Parathyroid adenoma (tissue), 2 donors: Measurements from ENCODE around the gene PSD4.
"Not testable (repeated sequence)": the region's sequence is repeated elsewhere in the genome, so short reads cannot be mapped to it uniquely, and the experiment has no call there.

Source experiments
- H2AFZ ChIP-seq: fragments of 300-600 bp; sonication (generic); one replicate; pipeline ENCODE4 v1.7.0; 2017; ENCODE audit warnings: antibody characterized with exemption, mild to moderate bottlenecking
- H3K27ac ChIP-seq: fragments of 300-600 bp; sonication (generic); one replicate; pipeline ENCODE4 v1.7.0; 2017
- H3K27me3 ChIP-seq: fragments of 300-600 bp; sonication (generic); one replicate; pipeline ENCODE4 v1.7.0; 2017; ENCODE audit warnings: low read length; ENCODE audit not compliant: control insufficient read depth, insufficient read depth
- H3K36me3 ChIP-seq: fragments of 300-600 bp; sonication (generic); one replicate; pipeline ENCODE4 v1.7.0; 2017; ENCODE audit warnings: low read length; ENCODE audit not compliant: control insufficient read depth, insufficient read depth
- H3K4me1 ChIP-seq: fragments of 300-600 bp; sonication (generic); one replicate; pipeline ENCODE4 v1.7.0; 2017; ENCODE audit warnings: control low read depth
- H3K4me2 ChIP-seq: fragments of 300-600 bp; sonication (generic); one replicate; pipeline ENCODE4 v1.7.0; 2017; ENCODE audit warnings: low read length
- H3K4me3 ChIP-seq: fragments of 300-600 bp; sonication (generic); one replicate; pipeline ENCODE4 v1.7.0; 2017; ENCODE audit warnings: low read depth, low read length
- H3K79me2 ChIP-seq: fragments of 300-600 bp; sonication (generic); one replicate; pipeline ENCODE4 v1.7.0; 2017; ENCODE audit warnings: control low read depth
- H3K9ac ChIP-seq: fragments of 300-600 bp; sonication (generic); one replicate; pipeline ENCODE4 v1.7.0; 2017; ENCODE audit warnings: mild to moderate bottlenecking
- H3K9me3 ChIP-seq: fragments of 300-600 bp; sonication (generic); one replicate; pipeline ENCODE4 v1.7.0; 2017; ENCODE audit warnings: low read length; ENCODE audit not compliant: control insufficient read depth
- CTCF ChIP-seq: fragments of 300-600 bp; sonication (generic); IDR thresholded peaks from one replicate; pipeline ENCODE4 v1.7.0; 2017; ENCODE audit warnings: antibody characterized with exemption, mild to moderate bottlenecking
- donor health status: primary hyperparathyroidism.

The PSD4 gene

GRCh38 chr2:113234721-113235346 is 61.1 kb downstream of the PSD4 start:
- no peak for TF ChIP-seq CTCF
- H3K4me3 ChIP-seq, result peak overlapping the region; percentile 52
- peak overlapping the region; percentile 28 for H3K9ac ChIP-seq
- H3K36me3 ChIP-seq, result no peaks in the 10 kb centered on the region
- no peaks in the 10 kb centered on the region for H3K9me3 ChIP-seq
- no peaks in the 10 kb centered on the region for H3K79me2 ChIP-seq
- peaks cover 3% of the 10 kb centered on the region for H3K4me1 ChIP-seq
- peak overlapping the region; percentile 71 for H3K4me2 ChIP-seq
- no peaks in the 10 kb centered on the region for H3K27me3 ChIP-seq
- H2AFZ ChIP-seq, result peak overlapping the region; percentile 69
- H3K27ac ChIP-seq, result peak overlapping the region; percentile 51

DNA sequence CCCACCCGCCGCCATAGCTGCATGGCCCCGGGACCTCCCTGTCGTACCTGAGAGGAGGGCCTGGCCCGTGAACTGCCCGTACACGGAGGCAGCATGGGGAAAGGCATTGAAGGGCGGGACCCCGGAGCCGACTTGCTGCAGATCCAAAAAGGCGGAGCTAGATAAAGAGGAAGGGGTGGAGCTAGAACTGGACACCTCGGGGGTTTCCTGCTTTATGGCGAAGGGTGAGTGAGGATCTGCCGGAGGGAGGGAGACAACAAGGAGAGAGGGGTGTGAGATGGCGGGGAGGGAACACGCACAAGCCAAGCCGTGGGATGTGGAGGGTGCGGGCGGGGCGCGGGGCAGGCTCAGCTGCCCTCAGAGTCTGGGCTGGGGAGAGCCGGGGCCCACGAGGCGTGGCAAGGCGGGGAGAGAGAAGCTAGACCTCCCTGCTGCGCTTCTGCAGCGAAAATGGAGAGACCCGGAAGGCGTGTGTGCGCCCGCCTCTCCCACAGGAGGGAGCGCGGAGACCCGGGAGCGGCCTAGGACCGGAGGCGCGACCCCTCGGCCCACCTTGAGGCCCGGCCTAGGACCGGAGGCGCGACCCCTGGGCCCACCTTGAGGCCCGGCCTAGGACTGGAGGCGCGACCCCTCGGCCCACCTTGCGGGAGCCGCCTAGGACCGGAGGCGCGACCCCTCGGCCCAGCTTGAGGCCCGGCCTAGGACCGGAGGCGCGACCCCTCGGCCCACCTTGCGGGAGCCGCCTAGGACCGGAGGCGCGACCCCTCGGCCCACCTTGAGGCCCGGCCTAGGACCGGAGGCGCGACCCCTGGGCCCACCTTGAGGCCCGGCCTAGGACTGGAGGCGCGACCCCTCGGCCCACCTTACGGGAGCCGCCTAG is 61.8 kb downstream of the PSD4 start:
- H3K9me3 ChIP-seq, H3K36me3 ChIP-seq, H3K4me1 ChIP-seq, H3K27me3 ChIP-seq, H3K79me2 ChIP-seq: not testable (repeated sequence)
- peak overlapping the region; percentile 51 for H3K27ac ChIP-seq
- H3K4me2 ChIP-seq, result peak overlapping the region; percentile 71
- H2AFZ ChIP-seq, result peak overlapping the region; percentile 69
- H3K9ac ChIP-seq, result peak overlapping the region; percentile 28
- H3K4me3 ChIP-seq, result peak overlapping the region; percentile 52

- Histone ChIP-seq H3K27me3 (no peaks in the 10 kb centered on the region), H3K4me2 (peak overlapping the region; percentile 57), H3K27ac (no peak overlapping the region), H3K36me3 (no peaks in the 10 kb centered on the region), H3K79me2 (no peaks in the 10 kb centered on the region), H3K4me3 (peak overlapping the region; percentile 33), H2AFZ (no peak overlapping the region), H3K9me3 (no peaks in the 10 kb centered on the region), H3K4me1 (peaks cover 16% of the 10 kb centered on the region), H3K9ac (no peak overlapping the region)
- no peak for TF ChIP-seq CTCF
Measured at GRCh38 chr2:113236367-113237159, 62.8 kb downstream of the PSD4 start.

GRCh38 chr2:113237604-113238160 is 63.9 kb downstream of the PSD4 start:
- H3K27ac ChIP-seq, result no peak overlapping the region
- no peaks in the 10 kb centered on the region for H3K27me3 ChIP-seq
- no peaks in the 10 kb centered on the region for H3K36me3 ChIP-seq
- H2AFZ ChIP-seq, result no peak overlapping the region
- no peak overlapping the region for H3K9ac ChIP-seq
- TF ChIP-seq CTCF, result no peak
- H3K4me2 ChIP-seq, result peak overlapping the region; percentile 28
- H3K9me3 ChIP-seq, result no peaks in the 10 kb centered on the region
- H3K4me3 ChIP-seq, result peak overlapping the region; percentile 33
- H3K79me2 ChIP-seq, result no peaks in the 10 kb centered on the region
- H3K4me1 ChIP-seq, result peaks cover 16% of the 10 kb centered on the region
